NCI-H524 treated with DMSO at 0.1 percent for 48 hours (cell line): ENCODE data around the gene FBXL15.
"Not testable (repeated sequence)": the region's sequence is repeated elsewhere in the genome, so short reads cannot be mapped to it uniquely, and the experiment has no call there.

Source experiments
- DNase-seq: peaks from one replicate; lab custom pipeline; 2025; lab: John Stamatoyannopoulos, UW

The FBXL15 gene

GRCh38 chr10:102431452-102432124 lies 11.0 kb downstream of the FBXL15 start:
- no peak for DNase-seq

GRCh38 chr10:102432162-102432950 lies 11.7 kb downstream of the FBXL15 start, which contains the start of gene CUEDC2:
Gene CUEDC2, minus strand, starts transcription at chr10:102432574. Its CDS starts 7,386 bp downstream, at chr10:102425188.
- peak; percentile 66 for DNase-seq

GRCh38 chr10:102433619-102434046 lies 13.0 kb downstream of the FBXL15 start:
- DNase-seq: no peak

DNA sequence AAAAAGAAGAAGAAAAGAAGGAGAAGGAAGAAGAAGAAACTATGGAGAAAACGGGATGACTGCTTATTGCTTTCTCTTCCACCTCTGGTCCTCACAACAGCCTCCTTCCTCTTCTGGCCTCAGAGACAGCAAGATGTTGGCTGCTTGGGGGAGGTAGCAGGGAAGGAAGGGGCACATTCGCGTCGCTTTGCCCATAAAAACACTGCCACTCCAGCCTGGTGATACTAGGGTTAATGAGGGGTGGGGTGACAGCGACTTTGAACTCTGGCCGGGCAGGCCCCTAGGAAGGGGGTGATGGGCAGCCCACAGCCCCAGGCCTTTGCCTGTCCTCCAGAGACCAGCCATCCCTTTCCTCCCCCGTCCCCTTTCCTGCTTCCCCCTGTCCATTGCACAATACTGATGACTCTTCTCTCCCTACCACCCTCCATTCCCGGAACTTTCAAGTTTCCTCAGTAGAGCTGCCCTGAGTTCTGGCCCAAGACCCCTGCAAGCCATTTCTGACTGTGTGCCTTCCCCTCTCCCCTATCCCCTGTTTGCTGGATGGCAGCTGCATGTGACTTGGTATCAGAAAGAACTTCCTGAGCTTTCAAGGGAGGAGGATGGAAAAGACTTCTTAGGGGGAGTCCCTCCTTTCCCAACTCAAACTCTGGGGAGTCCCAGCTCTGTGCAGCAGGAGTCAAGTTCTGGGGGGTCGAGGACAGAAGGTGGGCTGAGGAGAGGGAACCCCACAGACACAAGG lies 13.9 kb downstream of the FBXL15 start:
- DNase-seq: no peak

- no peak for DNase-seq
These were observed 14.5 kb downstream of the FBXL15 start for GRCh38 chr10:102435133-102435497.

- DNase-seq: no peak
These were observed 15.0 kb downstream of the FBXL15 start for GRCh38 chr10:102435529-102436233.

- no peak for DNase-seq
These were observed 15.7 kb downstream of the FBXL15 start for GRCh38 chr10:102436312-102436711.

DNA sequence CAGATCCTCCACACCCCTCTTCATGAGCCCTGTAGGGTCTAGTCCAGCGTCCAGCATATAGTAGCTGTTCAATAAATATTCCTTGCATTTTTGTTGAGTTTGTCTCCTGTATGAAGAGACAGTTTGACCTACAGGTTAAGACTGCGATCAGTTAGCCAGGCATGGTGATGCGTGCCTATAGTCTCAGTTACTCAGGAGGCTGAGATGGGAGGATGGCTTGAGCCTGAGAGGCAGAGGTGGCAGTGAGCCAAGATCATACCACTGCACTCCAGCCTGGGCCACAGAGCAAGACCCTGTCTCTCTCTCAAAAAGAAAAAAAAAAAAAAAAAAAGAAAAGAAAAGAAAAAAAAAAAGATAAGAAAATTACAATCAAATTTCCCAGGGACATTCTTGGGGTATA lies 16.9 kb downstream of the FBXL15 start:
- no peak for DNase-seq

GRCh38 chr10:102438374-102438773 lies 17.7 kb downstream of the FBXL15 start:
- no peak for DNase-seq

- DNase-seq: no peak
These were observed 24.2 kb downstream of the FBXL15 start for GRCh38 chr10:102444851-102445250.

- no peak for DNase-seq
These were observed 28.9 kb downstream of the FBXL15 start for GRCh38 chr10:102449321-102450123.

DNA sequence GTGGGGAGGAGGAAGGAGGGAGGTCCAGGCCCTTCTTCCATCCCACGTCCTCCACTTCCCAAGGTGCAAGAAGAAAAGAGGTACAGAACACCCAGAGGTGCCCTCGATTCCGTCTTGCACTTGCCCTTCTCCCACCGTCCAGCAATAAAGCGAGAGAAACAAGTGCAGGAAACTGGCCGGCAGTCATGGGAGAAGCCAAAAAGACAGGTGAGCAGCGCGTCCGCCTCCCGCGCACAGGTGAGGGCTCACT lies 29.4 kb downstream of the FBXL15 start:
- DNase-seq: no peak

- DNase-seq: no peak
These were observed 29.9 kb downstream of the FBXL15 start for GRCh38 chr10:102450374-102451104.

GRCh38 chr10:102451105-102451969 lies 30.7 kb downstream of the FBXL15 start, which contains the start of gene C10orf95:
Gene C10orf95, minus strand, starts transcription at chr10:102451543. Its CDS starts 450 bp downstream, at chr10:102451093.
- no peak for DNase-seq

GRCh38 chr10:102452672-102453340 lies 32.2 kb downstream of the FBXL15 start:
- DNase-seq: no peak

GRCh38 chr10:102453502-102453901 lies 32.9 kb downstream of the FBXL15 start:
- no peak for DNase-seq

DNA sequence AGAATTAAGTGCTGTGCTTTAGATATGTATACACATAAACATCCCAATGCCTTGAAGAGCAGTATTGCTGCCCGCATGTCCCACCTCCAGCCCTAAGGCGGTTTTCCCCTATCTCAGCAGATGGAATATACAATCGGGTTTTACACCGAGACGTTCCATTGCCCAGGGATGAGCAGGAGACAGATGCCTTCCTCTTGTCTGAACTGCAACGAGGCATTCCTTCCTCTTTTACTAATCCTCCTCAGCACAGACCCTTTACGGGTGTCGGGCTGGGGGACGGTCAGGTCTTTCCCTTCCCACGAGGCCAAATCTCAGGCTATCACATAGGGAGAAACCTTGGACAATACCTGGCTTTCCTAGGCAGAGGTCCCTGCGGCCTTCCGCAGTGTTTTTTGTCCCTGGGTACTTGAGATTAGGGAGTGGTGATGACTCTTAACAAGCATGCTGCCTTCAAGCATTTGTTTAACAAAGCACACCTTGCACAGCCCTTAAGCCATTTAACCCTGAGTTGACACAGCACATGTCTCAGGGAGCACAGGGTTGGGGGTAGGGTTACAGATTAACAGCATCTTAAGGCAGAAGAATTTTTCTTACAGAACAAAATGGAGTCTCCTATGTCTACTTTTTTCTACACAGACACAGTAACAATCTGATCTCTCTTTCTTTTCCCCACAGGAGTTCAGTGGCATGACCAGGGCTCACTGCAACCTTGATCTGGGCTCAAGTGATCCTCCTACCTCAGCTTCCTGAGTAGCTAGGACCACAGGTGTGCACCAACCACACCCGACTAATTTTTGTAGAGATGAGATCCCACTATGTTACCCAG lies 34.2 kb downstream of the FBXL15 start:
- DNase-seq: not testable (repeated sequence)

- no peak for DNase-seq
These were observed 35.3 kb downstream of the FBXL15 start for GRCh38 chr10:102455893-102456471.
